Right renal pelvis (tissue), 4 donors: ENCODE results near the gene ZCCHC13. TPM values are rescaled to one million over a fixed set of nuclear protein-coding genes. Genes with fewer than 3 reads are reported as not detected.
"Not testable (repeated sequence)": the region's sequence is repeated elsewhere in the genome, so short reads cannot be mapped to it uniquely, and the experiment has no call there.

ENCODE experiments used
- DNase-seq, 4 donors: peaks; one replicate each; pipeline ENCODE4 v3.0.0-alpha.2; 2013; ENCODE audit warnings: low read depth in 4 of 4, low spot score in 3 of 4, missing footprints in 1 of 4
- polyA plus RNA-seq, 4 donors: library from polyadenylated mRNA; unstranded; fragments of 120-200 nt; gene quantifications; one replicate each; pipeline ENCODE4 v1.2.1, GENCODE V29; 2013; ENCODE audit not compliant: insufficient read length in 4 of 4

Gene ZCCHC13
- not detected for polyA plus RNA-seq

GRCh38 chrX:74304016-74304415 lies at the start of gene ZCCHC13:
Gene ZCCHC13, plus strand, starts transcription at chrX:74304180. Its CDS starts 87 bp downstream, at chrX:74304267.
- no peak for DNase-seq

DNA sequence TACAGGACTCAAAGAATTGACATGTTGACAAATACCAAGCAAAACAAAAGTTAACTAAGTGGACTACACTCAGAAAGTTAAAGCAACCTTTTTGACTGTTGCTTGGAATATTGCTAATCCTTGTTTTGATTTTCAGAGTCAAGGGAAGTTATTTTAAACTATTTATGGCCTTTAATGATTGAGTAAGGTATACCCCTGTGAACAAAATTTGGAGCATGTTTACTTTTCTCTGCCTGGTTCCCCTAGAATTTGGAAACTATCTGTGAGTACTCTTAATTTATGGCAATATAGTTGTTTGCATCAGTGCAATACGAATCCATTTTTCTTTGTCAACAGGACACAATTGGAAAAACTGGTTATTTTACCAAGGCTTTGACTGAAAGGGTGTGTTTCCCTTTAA lies 45.9 kb upstream of the ZCCHC13 start:
- DNase-seq: not testable (repeated sequence)

GRCh38 chrX:74259885-74260491 lies 44.0 kb upstream of the ZCCHC13 start:
- no peak for DNase-seq

GRCh38 chrX:74262452-74263209 lies 41.3 kb upstream of the ZCCHC13 start:
- no peak for DNase-seq

GRCh38 chrX:74270393-74270792 lies 33.6 kb upstream of the ZCCHC13 start:
- no peak for DNase-seq

GRCh38 chrX:74272230-74272629 lies 31.8 kb upstream of the ZCCHC13 start:
- DNase-seq: no peak

GRCh38 chrX:74274516-74274915 lies 29.5 kb upstream of the ZCCHC13 start:
- DNase-seq: no peak

DNA sequence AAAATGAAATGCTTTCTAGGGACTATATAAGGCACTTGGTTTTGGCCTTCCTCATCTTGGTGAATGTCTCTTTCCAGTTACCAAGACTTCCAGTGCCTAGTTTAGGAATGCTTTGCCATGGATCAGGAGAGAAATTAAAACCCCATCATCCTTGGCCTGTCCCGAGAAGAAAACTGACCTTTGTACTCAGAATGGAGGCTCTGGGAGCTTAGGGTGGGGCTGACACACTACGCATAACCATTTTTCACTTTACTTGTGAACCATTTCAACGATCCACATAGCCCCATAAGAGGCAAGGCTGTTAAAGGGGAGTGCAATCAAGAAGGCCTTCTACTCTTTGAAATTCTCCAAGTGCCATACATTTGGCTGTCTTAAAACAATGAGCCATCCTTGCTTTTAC lies 26.7 kb upstream of the ZCCHC13 start:
- no peak for DNase-seq

GRCh38 chrX:74277846-74278245 lies 26.1 kb upstream of the ZCCHC13 start:
- no peak for DNase-seq

DNA sequence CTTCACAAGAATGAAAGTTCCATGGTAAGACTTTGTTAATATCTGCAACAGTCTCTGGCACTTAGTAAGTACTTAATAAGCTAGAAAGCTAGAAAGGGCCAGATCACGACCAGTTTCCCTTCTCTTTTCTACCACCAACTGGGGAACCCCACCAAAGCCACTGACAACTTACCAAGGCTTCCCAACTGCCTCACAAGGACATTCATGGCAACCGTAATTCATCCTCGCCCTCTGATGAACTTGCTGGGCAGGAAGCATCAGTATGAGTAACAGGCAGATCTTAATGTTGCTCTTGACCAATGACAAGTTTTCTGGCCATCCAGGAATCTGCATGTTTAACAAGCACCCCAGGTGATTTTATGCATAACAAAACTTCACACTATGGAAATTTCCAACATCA lies 23.2 kb upstream of the ZCCHC13 start:
- DNase-seq: no peak

DNA sequence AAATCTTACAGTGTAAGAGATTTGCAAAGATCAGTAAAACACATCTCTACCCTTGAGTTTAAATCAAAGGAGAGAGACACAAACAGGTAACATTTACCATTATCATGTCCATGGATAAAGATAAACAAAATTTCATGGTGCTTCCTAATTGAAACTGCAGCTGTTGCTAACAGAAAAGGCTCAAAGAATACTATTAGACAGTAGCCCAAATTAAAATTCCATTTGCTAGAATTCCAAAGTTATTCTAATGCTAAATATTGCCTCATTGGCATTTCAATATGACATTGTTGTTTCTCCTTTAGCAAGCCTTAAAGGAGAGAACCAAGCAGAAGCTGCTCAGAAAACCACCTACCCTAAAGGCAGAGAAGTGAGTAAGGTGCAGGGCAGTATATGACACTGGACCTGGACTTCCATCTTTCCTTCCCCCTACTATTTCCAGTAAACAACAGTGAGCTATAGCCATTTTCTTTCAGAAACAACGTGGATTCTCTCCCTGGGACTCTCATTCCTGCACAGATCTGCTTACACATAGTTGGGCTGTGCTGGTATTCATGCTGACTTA lies 19.5 kb upstream of the ZCCHC13 start:
- DNase-seq: no peak

DNA sequence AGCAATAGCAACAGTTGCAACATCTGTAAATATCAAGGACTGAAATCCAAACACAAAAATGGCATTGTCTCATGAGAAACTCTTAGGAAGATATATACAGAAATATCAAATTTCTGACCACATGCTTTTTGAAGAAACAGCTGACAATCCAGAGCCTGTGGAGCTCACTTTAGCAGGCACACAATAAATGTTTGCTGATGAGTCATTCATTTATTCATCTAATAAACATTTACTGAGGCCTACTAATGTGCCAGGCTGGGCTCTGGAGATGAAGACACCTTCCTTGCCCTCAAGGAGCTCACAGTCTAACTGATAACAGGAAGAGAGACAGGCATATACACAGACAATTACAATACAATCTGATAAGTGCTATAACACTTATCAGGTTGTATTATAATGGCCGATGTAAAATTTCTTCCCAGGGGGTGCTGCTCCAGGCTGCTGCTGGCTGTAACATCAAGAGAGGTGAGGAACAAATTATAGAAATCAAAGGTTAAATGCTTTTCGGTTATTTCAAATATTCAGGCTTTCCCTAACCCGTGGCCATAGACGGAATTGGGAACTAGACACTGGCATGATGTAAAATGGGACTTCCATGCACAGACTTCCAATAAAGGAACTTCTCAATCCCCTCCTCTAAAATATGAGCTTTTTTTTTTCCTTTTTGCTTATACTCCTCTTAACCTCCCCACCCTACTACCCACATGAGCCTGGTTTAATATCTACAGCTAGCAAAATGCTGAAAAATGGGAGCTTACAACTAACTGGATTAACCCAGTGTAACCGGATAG lies 16.8 kb upstream of the ZCCHC13 start:
- no peak for DNase-seq

GRCh38 chrX:74291577-74291963 lies 12.4 kb upstream of the ZCCHC13 start:
- no peak for DNase-seq

DNA sequence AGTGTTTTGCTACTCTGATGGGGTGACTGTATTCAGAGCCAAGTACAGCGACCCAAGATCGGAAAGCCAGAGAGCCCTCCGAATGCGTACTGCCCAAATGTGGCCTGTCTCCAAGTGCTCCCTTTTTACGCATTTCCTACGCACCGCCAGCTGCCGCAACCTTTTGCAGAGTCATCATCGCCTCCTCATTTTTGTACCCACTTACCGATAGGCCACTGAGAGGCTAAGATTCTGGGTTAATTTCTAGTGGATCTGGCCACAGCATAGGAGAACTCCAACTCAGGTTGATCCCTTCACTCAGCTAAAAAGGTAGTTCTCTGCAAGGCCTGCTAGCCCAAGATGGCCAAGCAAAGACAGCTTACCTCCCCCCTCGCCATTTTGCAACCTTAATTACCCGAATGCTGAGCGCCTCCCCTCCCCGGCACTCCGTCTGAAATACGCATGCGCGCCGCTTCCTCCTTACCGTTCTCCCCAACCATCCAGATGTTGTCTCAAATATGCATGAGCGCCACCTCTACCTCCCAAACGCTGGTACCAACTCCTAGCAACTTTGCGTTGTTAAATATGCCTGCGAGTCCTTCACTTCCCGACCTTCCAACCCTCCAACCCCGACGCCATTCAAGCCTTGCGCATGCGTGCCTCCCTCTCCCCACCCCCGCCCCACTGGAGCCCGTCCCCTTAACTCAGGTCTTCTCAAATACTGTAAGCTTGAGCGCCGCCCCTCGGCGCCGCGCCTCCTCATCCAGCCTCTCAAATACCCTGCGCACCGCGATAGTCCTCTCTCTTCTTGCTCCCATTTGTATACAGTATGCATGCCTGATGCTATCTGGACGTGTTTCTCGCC lies 11.8 kb upstream of the ZCCHC13 start:
- DNase-seq: peak; percentile 78 to 82 (median 78)

GRCh38 chrX:74292808-74293123 lies 11.2 kb upstream of the ZCCHC13 start:
- no peak for DNase-seq

GRCh38 chrX:74293343-74293946 lies 10.5 kb upstream of the ZCCHC13 start:
- DNase-seq: peak in 1 of 4 donors; percentile 38

DNA sequence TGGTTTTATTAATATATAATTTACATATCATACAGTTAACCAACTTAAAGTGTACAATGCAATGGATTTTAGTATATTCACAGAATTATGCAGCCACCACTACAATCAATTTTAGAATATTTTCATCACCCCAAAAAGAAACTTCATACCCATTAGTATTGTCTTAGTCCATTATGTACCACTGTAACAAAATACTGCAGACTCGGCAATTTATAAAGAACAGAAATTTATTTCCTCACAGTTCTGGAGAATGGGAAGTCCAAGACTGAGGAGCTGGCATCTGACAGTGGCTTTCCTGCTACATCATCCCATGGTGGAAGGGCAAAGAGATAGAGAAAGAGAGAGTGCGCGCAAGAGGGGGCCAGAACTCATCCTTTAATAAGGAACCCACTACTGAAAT lies 8.9 kb upstream of the ZCCHC13 start:
- no peak for DNase-seq

DNA sequence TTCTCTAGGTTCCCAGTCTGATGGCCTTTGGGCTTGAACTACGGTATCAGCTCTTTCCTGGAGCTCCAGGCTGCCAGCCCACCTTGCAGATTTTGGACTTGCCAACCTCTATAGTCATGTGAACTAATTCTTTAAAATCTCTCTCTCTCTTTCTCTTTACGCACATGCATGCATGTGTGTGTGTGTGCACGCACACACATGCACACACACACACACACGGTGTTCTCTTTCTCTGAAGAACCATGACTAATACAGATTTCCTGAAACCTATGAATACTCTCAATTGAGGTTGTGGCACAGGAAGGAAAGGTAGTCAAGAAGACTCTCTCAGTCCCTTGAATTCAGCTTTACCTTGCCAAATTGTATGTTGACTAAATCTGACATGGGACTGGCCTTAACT lies 6.2 kb upstream of the ZCCHC13 start:
- DNase-seq: no peak

- DNase-seq: no peak
Observed at GRCh38 chrX:74300869-74301268, 3.1 kb upstream of the ZCCHC13 start.

DNA sequence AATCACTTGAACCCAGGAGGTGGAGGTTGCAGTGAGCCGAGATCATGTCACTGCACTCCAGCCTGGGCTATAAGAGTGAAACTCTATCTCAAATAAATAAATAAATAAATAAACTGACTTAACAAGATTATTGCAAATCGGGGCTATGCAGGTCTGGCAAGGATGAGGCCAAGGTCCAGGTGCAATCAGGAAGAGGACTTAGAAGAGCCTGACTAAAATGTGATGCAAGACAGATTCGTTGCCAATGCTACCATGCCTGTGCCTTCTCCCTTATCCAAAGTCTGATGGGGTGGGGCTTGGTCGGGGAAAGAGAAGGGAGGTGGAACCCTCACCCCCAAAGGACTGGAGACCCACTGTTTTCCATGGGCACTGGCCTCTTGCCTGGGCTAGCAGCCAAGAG lies 14.7 kb downstream of the ZCCHC13 start:
- no peak for DNase-seq
